HepG2 (cell line): Measurements from ENCODE around the gene SETD1B. TPM values are rescaled to one million over a fixed set of nuclear protein-coding genes. Genes with fewer than 3 reads are reported as not detected.
A peak's percentile ranks its signal among the peaks of the same experiment; 100 is the strongest.

ENCODE experiments used
- ATAC-seq: fragments of 200-7000 bp; cut with Tn5 transposase; 3 replicates; pipeline ENCODE4 v1.9.1; 2020; ENCODE audit warnings: mild to moderate bottlenecking, moderate library complexity
- BruUV-seq: library from RNA; stranded (reverse); fragments of 400-500 nt; replicated peaks from 2 replicates; lab custom pipeline; 2021; lab: Mats Ljungman, UMichigan
- CTCF ChIA-PET: fragments of 300-600 bp; formaldehyde crosslinking; extraction: SDS; loops from one replicate; lab custom pipeline; 2021; ENCODE audit warnings: low total read pairs, inconsistent platforms, low intra/inter-chr PET ratio; lab: Yijun Ruan, JAX
- POLR2A ChIA-PET: fragments of 350-600 bp; sonication (Branson Sonifier 250); formaldehyde crosslinking; loops from one replicate; lab custom pipeline; 2020; ENCODE audit warnings: antibody characterized with exemption, inconsistent platforms; lab: Yijun Ruan, JAX
- DNase-seq: peaks from one replicate; pipeline ENCODE4 v3.0.0-alpha.2; 2015; ENCODE audit warnings: low spot score
- FAIRE-seq: peaks from 3 replicates; lab custom pipeline; 2011; peaks lifted over from hg19 to GRCh38; lab: Jason Lieb, UNC
- H2AFZ ChIP-seq: one replicate; pipeline ENCODE4 v1.6.1; 2011; ENCODE audit warnings: low read length, inconsistent platforms
- H3K27ac ChIP-seq: fragments of 300-600 bp; 3 replicates; pipeline ENCODE4 v1.8.0; 2011; ENCODE audit warnings: mixed run types, mild to moderate bottlenecking, mixed read lengths, low read length, inconsistent platforms; ENCODE audit not compliant: insufficient read depth; ENCODE audit errors: extremely low read length
- H3K27me3 ChIP-seq, 2 experiments: fragments of 200-600 bp in 1 of 2; 2 replicates in 1 of 2; 3 replicates in 1 of 2; pipeline versions ENCODE4 v1.6.0 to v1.8.0; 2011; ENCODE audit warnings: low read length in 2 of 2, mild to moderate bottlenecking in 2 of 2, moderate library complexity in 2 of 2, inconsistent platforms in 1 of 2; ENCODE audit not compliant: insufficient read depth in 2 of 2, control insufficient read depth in 1 of 2
- H3K36me3 ChIP-seq, 2 experiments: fragments of 200-600 bp in 1 of 2; replicated peaks in 1 of 2; 2 replicates in 1 of 2; 3 replicates in 1 of 2; pipeline versions ENCODE4 v1.5.1 to v1.8.0; 2011; ENCODE audit warnings: low read length in 2 of 2, inconsistent platforms in 1 of 2; ENCODE audit not compliant: insufficient read depth in 2 of 2, control insufficient read depth in 1 of 2
- H3K4me1 ChIP-seq: 2 replicates; pipeline ENCODE4 v1.5.1; 2012; ENCODE audit warnings: low read length, inconsistent platforms; ENCODE audit not compliant: insufficient read depth
- H3K4me2 ChIP-seq: 2 replicates; pipeline ENCODE4 v1.6.0; 2011; ENCODE audit warnings: low read depth, low read length, inconsistent platforms
- H3K4me3 ChIP-seq, 3 experiments: fragments of 200-600 bp in 1 of 3; sonication (generic), shearing (Covaris generic) in 1 of 3; replicated peaks in 1 of 3; 2 replicates each; pipeline ENCODE4 v1.5.1; 2011 to 2016; ENCODE audit warnings: low read length in 3 of 3, inconsistent platforms in 2 of 3, low read depth in 2 of 3, mild to moderate bottlenecking in 2 of 3, control low read depth in 1 of 3, mixed read lengths in 1 of 3; ENCODE audit not compliant: insufficient read depth in 1 of 3
- H3K79me2 ChIP-seq: one replicate; pipeline ENCODE4 v1.6.1; 2011; ENCODE audit warnings: low read length, inconsistent platforms; ENCODE audit not compliant: insufficient read depth
- H3K9ac ChIP-seq: 2 replicates; pipeline ENCODE4 v1.6.0; 2011; ENCODE audit warnings: mild to moderate bottlenecking, low read depth, low read length, inconsistent platforms; ENCODE audit not compliant: insufficient read depth
- H3K9me3 ChIP-seq: 2 replicates; pipeline ENCODE4 v1.5.1; 2012; ENCODE audit warnings: mild to moderate bottlenecking, low read length
- H4K20me1 ChIP-seq: 2 replicates; pipeline ENCODE4 v1.6.0; 2011; ENCODE audit warnings: inconsistent platforms, mild to moderate bottlenecking, low read length, moderate library complexity; ENCODE audit not compliant: insufficient read depth
- CEBPB ChIP-seq: IDR thresholded peaks from 2 replicates; pipeline ENCODE4 v1.6.1; 2011; ENCODE audit warnings: low read depth, low read length, improper control_type of control experiment, borderline replicate concordance
- CEBPG ChIP-seq: IDR thresholded peaks from 2 replicates; pipeline ENCODE4 v1.6.1; 2016
- ISL2 ChIP-seq: sonication (generic); formaldehyde crosslinking; IDR thresholded peaks from 2 replicates; pipeline ENCODE4 v1.5.0; 2020; ENCODE audit warnings: missing genetic modification reagents
- KDM2A ChIP-seq: sonication (generic); formaldehyde crosslinking; IDR thresholded peaks from 2 replicates; pipeline ENCODE4 v1.4.0; 2020; ENCODE audit warnings: low read depth, missing genetic modification reagents, borderline replicate concordance
- TGIF2 ChIP-seq: IDR thresholded peaks from 2 replicates; pipeline ENCODE4 v1.6.1; 2016; ENCODE audit warnings: control low read depth, missing compliant biosample characterization
- ZFX ChIP-seq: sonication (generic); formaldehyde crosslinking; IDR thresholded peaks from 2 replicates; pipeline ENCODE4 v1.4.0; 2020; ENCODE audit warnings: mild to moderate bottlenecking, low read depth, missing genetic modification reagents, moderate library complexity
- ZNF280B ChIP-seq: sonication (generic); formaldehyde crosslinking; IDR thresholded peaks from 2 replicates; pipeline ENCODE4 v1.5.0; 2020; ENCODE audit warnings: missing genetic modification reagents, mild to moderate bottlenecking, borderline replicate concordance
- ZNF629 ChIP-seq: sonication (generic); formaldehyde crosslinking; conservative IDR thresholded peaks from 2 replicates; pipeline ENCODE4 v1.5.0; 2020; ENCODE audit warnings: missing genetic modification reagents
- WGBS: methylation state at CpG from one replicate; pipeline ENCODE4 v1.1.6; 2017; ENCODE audit warnings: low lambda C conversion rate; 5-methylcytosine and 5-hydroxymethylcytosine counted together
- in situ Hi-C: cut with HindIII; loops from 2 replicates; pipeline ENCODE4 v1.10.0; 2017; ENCODE audit warnings: low pct_unique_long_range_greater_than_20kb; ENCODE audit not compliant: extremely low pct_ligation_motif_present
- intact Hi-C: fragments of 100-400 bp; cut with micrococcal nuclease; formaldehyde crosslinking; loops from one replicate; pipeline ENCODE4 v1.10.0; 2022; ENCODE audit not compliant: unreplicated experiment
- polyA plus RNA-seq, 8 experiments: library from polyadenylated mRNA; depleted of rRNA in 3 of 8; stranded (reverse) in 7 of 8; unstranded in 1 of 8; fragments of >200 nt; fragmentation: Illumina TruSeq in 4 of 8; extraction: Trizol in 4 of 8; gene quantifications; 2 replicates each; pipeline versions ENCODE4 v1.2.1 to v1.2.3, GENCODE V29; 2011 to 2016; ENCODE audit warnings: low read depth in 4 of 8, missing spikeins in 1 of 8, mixed read lengths in 1 of 8; ENCODE audit not compliant: insufficient read depth in 1 of 8
- total RNA-seq, 5 experiments: library from RNA; depleted of rRNA; stranded (reverse); fragments of >200 nt; fragmentation: Illumina TruSeq; extraction: Trizol; gene quantifications; 2 replicates each; pipeline ENCODE4 v1.2.3, GENCODE V29; 2016; ENCODE audit warnings: low read depth in 1 of 5

The SETD1B gene
- total and polyA plus RNA-seq, 2 of the 13 experiments (the other 11 are each of a cell fraction or from before 2014, with no cell fraction given) = 1.1 to 1.4 TPM

GRCh38 chr12:121770388-121770787, 33.4 kb upstream of the SETD1B start (continued):
- 0 out of 2 replicates have a peak, but pooled peaks have one; percentile 8 for TF ChIP-seq ZFX (CRISPR knock-in tag)
- TF ChIP-seq KDM2A (CRISPR knock-in tag) = no peak
- TF ChIP-seq, all 625 proteins: peak for 11

- Histone ChIP-seq H2AFZ (no peak overlapping the region), H3K79me2 (no peaks in the 10 kb centered on the region), H3K4me2 (peak overlapping the region; percentile 73; the same call in 1 of the 2 replicates), H3K27ac (peak overlapping the region; percentile 67), H3K9ac (no peak overlapping the region), H3K27me3 (no peaks in the 10 kb centered on the region), H3K4me3 (peak overlapping the region in 1 of 3 experiments; percentile 58; a peak in 1 of 6 replicates), H3K9me3 (no peaks in the 10 kb centered on the region), H3K36me3 (no peaks in the 10 kb centered on the region), H3K4me1 (peaks cover 35% of the 10 kb centered on the region), H4K20me1 (no peaks in the 10 kb centered on the region)
- CTCF ChIA-PET = interaction anchor here (2.7 kb wide), 1 partner anchor 74 kb away, joined by 69 read pairs; no protein-coding TSS in a partner anchor
- POLR2A ChIA-PET = interaction anchor here (1.3 kb wide), 1 partner anchor 58 kb away, joined by 3 read pairs; the partner anchor contains the start of gene TMEM120B
- ATAC-seq = no peak
- no peak for FAIRE-seq
- in situ Hi-C loops = loop anchor here (5.0 kb wide), 1 partner anchor 79 kb away; no protein-coding TSS in a partner anchor
- BruUV-seq = no TSS peak
- no peak for DNase-seq
- WGBS = 94% methylated on average over 22 of the region's 25 CpGs
- TF ChIP-seq ISL2 (CRISPR knock-in tag) (no peak), CEBPB (peak; percentile 56; the same call in 1 of the 2 replicates), ZNF629 (peak; percentile 71), ZNF280B (CRISPR knock-in tag) (0 out of 2 replicates have a peak, but pooled peaks have one; percentile 10), TGIF2 (CRISPR knock-in tag) (no peak), CEBPG (peak; percentile 32; the same call in 1 of the 2 replicates)
- intact Hi-C loops = loop anchor here (5.0 kb wide), 1 partner anchor 59 kb away; the partner anchor contains the start of gene TMEM120B
Observed at GRCh38 chr12:121770813-121771625, 32.8 kb upstream of the SETD1B start.
